Skeletal muscle tissue (tissue), 4 donors: ENCODE measurements around the gene ATG9A. TPM values are rescaled to one million over a fixed set of nuclear protein-coding genes. Genes with fewer than 3 reads are reported as not detected.

Experiments used
- H3K27ac ChIP-seq: one replicate; pipeline ENCODE4 v1.7.0; 2013; ENCODE audit warnings: mild to moderate bottlenecking, low read depth, low read length, inconsistent platforms
- H3K27me3 ChIP-seq, 3 donors: one replicate each; pipeline ENCODE4 v1.7.0; 2013; ENCODE audit warnings: low read length in 3 of 3; ENCODE audit not compliant: control insufficient read depth in 3 of 3, insufficient read depth in 3 of 3
- H3K36me3 ChIP-seq, 3 donors: one replicate each; pipeline ENCODE4 v1.7.0; 2013; ENCODE audit warnings: low read length in 3 of 3; ENCODE audit not compliant: control insufficient read depth in 3 of 3, insufficient read depth in 3 of 3
- H3K4me1 ChIP-seq, 3 donors: one replicate each; pipeline ENCODE4 v1.7.0; 2013; ENCODE audit warnings: low read length in 3 of 3, mild to moderate bottlenecking in 3 of 3; ENCODE audit not compliant: control insufficient read depth in 3 of 3, insufficient read depth in 3 of 3
- H3K4me3 ChIP-seq, 3 donors: one replicate each; pipeline ENCODE4 v1.7.0; 2013; ENCODE audit warnings: low read length in 3 of 3
- H3K9ac ChIP-seq, 3 donors: one replicate each; pipeline ENCODE4 v1.7.0; 2013; ENCODE audit warnings: low read length in 3 of 3, mild to moderate bottlenecking in 3 of 3, moderate library complexity in 2 of 3, low read depth in 1 of 3
- H3K9me3 ChIP-seq, 3 donors: one replicate each; pipeline ENCODE4 v1.7.0; 2013; ENCODE audit warnings: low read length in 3 of 3; ENCODE audit not compliant: control insufficient read depth in 3 of 3
- total RNA-seq: library from RNA; depleted of rRNA; stranded (reverse); fragments of >200 nt; gene quantifications from one replicate; pipeline ENCODE4 v1.2.3, GENCODE V29; 2014
- donor health status: Osteomylitis.

Gene ATG9A, protein sequence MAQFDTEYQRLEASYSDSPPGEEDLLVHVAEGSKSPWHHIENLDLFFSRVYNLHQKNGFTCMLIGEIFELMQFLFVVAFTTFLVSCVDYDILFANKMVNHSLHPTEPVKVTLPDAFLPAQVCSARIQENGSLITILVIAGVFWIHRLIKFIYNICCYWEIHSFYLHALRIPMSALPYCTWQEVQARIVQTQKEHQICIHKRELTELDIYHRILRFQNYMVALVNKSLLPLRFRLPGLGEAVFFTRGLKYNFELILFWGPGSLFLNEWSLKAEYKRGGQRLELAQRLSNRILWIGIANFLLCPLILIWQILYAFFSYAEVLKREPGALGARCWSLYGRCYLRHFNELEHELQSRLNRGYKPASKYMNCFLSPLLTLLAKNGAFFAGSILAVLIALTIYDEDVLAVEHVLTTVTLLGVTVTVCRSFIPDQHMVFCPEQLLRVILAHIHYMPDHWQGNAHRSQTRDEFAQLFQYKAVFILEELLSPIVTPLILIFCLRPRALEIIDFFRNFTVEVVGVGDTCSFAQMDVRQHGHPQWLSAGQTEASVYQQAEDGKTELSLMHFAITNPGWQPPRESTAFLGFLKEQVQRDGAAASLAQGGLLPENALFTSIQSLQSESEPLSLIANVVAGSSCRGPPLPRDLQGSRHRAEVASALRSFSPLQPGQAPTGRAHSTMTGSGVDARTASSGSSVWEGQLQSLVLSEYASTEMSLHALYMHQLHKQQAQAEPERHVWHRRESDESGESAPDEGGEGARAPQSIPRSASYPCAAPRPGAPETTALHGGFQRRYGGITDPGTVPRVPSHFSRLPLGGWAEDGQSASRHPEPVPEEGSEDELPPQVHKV
- total RNA-seq: 16.7 TPM

DNA sequence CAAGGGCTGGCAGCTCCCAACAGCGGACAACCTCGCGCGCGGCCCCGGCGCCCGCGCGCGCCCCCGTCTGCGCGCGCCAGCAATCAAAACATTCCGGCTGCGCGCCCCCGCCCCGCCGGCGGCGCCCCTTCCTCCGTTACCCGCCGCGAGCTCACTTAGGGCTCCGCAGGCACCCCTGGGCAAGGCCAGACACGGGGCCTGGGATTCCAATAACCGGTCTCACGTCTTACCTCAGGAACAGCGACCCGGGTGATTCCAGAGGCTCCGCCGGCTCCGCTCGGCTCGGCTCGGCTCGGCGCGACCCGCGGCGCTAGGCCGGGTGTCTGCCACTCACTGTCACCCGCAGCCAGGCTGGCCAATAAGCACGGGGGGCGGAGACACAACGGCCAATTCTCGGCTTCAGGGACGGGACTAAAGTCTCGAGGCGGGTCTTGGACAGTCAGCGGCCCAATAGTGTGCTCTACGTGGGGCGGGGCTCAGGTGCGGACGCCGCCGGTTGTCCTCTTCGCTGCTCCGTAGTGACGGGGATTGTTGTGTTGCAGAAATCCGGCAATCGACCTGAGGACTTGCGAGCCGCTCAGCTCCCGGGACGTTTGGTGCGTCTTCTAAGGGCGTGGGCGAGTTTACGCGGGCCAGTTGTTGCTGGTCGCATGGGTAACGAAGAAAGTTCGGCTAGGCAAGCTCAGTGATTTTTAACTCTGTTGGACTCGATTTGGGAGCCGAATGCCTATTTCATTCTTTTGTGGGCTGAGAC, at the start of gene ATG9A, which contains the start of gene ANKZF1:
Gene ATG9A (minus strand): TSS at position 332 of the 754 bp plus-strand sequence. CDS start 1,612 bp downstream, outside the sequence.
Gene ANKZF1 (plus strand): TSS at position 502 of the 754 bp plus-strand sequence. CDS start 452 bp downstream, outside the sequence.
- peaks cover 23 to 30% (median 25%) of the 10 kb centered on the region in 3 donors for H3K4me1 ChIP-seq
- no peaks in the 10 kb centered on the region for H3K9me3 ChIP-seq
- peak within 1 kb of the TSS; percentile 91 to 98 (median 96) for H3K9ac ChIP-seq
- no peaks in the 10 kb centered on the region for H3K27me3 ChIP-seq
- peaks cover 39 to 54% (median 52%) of the 10 kb centered on the region in 3 donors for H3K36me3 ChIP-seq
- peak within 1 kb of the TSS; percentile 91 to 98 (median 92) for H3K4me3 ChIP-seq
- peak within 1 kb of the TSS; percentile 93 for H3K27ac ChIP-seq

DNA sequence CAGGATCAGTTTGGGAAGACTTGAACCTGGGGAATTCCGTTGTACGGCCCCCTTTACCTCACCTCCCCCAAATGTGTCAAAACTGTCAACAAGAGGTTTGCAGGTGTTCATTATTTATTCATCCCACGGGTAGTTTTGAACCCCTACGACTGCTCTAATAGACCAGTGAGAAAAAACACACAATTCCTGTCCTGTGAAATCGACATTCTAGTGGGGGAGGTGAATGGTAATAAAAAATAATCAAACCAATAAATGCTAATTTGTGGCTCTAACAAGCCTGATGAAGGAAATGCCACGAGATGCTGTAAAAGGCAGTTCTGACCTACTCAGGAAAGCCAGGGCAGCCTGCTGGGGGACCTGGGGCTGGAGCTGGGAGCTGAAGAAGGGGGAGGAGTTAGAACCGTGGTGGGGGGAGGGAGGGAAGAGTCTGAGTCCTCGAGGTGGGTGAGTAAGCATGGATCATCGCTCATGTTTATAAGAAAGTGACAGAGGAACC, 49.3 kb upstream of the ATG9A start:
- Histone ChIP-seq H3K27me3 (no peaks in the 10 kb centered on the region), H3K36me3 (peaks cover 33 to 35% (median 33%) of the 10 kb centered on the region in 3 donors), H3K9ac (peak overlapping the region; percentile 80 to 90 (median 86)), H3K4me1 (peaks cover 38 to 56% (median 40%) of the 10 kb centered on the region in 3 donors), H3K4me3 (peak overlapping the region; percentile 36 to 77 (median 71)), H3K9me3 (no peaks in the 10 kb centered on the region), H3K27ac (peak overlapping the region; percentile 90)

DNA sequence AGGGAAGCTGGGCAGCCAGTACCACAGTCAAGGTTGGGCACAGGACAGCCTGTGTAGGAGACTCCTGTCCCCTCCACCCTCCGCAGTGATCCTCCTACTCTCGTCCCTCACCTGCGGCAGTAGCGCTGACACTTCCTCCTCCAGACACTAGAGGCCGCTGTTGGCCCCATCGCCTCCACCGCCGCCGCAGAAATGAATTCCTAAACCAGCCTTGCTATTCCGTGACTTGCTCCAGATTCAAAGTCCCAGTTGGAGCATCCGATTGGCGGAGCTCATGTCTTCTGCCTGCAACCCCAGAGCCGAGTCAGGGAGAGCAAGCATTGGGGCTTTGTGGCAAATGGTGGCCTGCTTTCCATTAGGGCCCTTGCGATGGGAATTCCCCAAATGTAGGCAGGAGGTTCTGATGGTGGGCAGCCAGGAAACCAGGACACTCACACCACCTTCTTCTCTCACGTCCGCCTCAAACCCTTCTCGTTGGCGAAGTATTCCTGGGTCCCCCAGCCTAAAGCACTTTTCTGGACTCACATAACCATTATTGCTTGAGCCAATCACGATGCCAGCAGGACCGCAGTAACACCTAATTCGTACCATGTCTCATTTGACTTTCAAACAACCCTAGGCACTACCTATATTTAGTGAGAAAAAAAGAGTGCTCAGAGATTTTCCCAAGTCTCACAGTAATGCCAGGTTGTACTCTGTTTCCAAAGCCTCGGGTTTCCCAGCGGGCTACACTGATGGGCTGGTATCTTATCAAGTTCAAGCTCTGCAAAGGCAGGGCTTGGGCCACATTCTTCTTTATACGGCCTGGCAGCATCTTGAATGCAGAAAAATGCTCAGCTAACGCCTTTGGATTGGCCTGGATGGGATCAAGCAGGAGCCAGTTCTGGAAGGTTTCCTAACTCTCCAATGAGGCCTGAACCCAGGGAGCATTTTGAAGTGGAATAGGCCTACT, 48.5 kb upstream of the ATG9A start:
- no peaks in the 10 kb centered on the region for H3K9me3 ChIP-seq
- H3K27me3 ChIP-seq: no peaks in the 10 kb centered on the region
- peak overlapping the region; percentile 56 to 77 (median 67) for H3K4me3 ChIP-seq
- peak overlapping the region; percentile 90 for H3K27ac ChIP-seq
- H3K9ac ChIP-seq: peak overlapping the region; percentile 80 to 90 (median 86)
- peaks cover 25 to 28% (median 26%) of the 10 kb centered on the region in 3 donors for H3K36me3 ChIP-seq
- peaks cover 38 to 57% (median 40%) of the 10 kb centered on the region in 3 donors for H3K4me1 ChIP-seq

DNA sequence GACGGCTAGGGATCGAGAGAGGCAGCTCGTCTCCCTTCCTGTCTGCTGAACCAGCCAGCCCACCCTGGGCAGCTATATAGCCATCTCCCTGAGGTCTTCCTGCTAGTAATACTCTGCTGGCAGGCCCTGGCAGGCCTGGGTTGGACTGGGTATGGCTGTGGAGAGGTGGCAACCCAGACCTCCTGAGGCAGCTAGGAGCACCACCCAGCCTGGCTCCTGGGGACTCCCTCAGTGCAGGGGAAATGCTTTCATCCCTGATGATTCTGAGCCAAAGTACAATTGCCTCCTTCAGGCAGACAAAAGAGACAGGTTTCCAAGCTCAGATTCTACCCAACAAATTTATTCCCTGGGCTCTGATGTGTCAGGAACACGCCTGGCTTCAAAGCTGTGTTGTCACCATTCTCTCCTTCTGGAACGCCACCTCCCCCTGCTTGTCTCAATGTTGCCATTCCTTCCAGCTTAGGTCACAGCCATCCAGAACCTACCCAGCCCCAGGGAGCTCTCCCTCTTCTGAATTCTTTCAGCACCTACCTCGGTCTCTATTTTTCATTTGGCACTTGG, 45.0 kb upstream of the ATG9A start:
- Histone ChIP-seq H3K4me1 (peaks cover 24 to 37% (median 28%) of the 10 kb centered on the region in 3 donors), H3K9me3 (no peaks in the 10 kb centered on the region), H3K27ac (peak overlapping the region; percentile 88), H3K36me3 (no peaks in the 10 kb centered on the region), H3K9ac (peak overlapping the region; percentile 16 to 79 (median 47)), H3K27me3 (no peaks in the 10 kb centered on the region), H3K4me3 (peak overlapping the region in 1 of 3 donors; percentile 58)

DNA sequence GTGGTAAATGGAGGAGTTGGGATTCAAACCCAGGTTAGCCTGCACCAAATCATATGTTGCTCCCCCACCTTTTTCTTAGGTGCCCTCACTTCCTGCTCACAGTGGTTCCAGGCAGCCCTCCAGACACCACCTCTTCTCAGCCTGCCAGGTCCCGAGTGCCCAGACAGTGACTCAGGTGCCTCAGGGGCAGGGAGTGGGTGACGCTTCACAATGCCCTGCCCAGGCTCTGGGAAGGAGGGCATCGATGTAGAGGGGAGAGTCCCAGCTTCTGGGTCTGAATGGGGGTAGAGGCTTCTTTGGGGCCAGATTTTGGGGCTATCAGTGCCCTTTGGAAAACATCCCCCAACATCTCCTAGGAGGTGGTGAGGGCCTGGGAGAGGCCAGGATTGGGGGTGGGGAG, 44.5 kb upstream of the ATG9A start:
- Histone ChIP-seq H3K9ac (peak overlapping the region; percentile 16 to 79 (median 47)), H3K27ac (peak overlapping the region; percentile 88), H3K36me3 (no peaks in the 10 kb centered on the region), H3K4me3 (peak overlapping the region in 1 of 3 donors; percentile 58), H3K27me3 (no peaks in the 10 kb centered on the region), H3K4me1 (peaks cover 24 to 39% (median 30%) of the 10 kb centered on the region in 3 donors), H3K9me3 (no peaks in the 10 kb centered on the region)

DNA sequence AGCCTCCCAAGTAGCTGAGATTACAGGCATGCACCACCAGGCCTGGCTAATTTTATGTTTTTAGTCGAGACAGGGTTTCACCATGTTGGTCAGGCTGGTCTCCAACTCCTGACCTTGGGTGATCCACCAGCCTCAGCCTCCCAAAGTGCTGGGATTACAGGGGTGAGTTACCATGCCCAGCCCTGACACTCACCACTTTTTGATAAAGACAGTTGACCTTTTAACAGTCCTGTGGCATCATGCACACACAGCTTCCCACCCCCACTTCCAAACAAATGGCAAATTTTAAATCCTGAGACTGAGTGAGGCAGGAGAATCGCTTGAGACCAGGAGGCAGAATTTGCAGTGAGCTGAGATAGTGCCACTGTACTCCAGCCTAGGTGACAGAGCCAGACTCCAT, 43.6 kb upstream of the ATG9A start:
- Histone ChIP-seq H3K4me1 (peaks cover 15 to 30% (median 20%) of the 10 kb centered on the region in 3 donors), H3K9ac (no peak overlapping the region), H3K36me3 (no peaks in the 10 kb centered on the region), H3K27me3 (no peaks in the 10 kb centered on the region), H3K4me3 (no peak overlapping the region), H3K9me3 (no peaks in the 10 kb centered on the region), H3K27ac (no peak overlapping the region)

DNA sequence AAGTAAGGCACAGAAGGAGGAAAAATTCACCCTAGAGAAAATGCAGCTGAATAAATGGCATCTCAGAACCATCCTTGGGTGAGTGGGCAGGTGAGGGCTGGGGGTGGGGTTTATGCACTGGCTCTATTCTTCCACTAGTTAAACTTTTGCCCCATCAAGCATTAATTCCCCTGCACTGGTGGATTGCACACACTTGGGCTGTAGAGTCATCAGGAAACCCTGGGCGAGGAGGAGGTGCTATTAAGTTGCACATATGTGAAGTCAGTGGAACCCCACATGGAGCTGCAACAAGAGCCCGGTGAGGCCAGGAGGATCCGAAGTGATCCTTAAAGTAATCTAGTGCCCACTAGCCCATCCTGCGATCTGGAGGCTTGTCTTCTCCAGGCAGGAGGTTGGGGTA, 42.9 kb upstream of the ATG9A start:
- Histone ChIP-seq H3K4me3 (no peak overlapping the region), H3K27ac (no peak overlapping the region), H3K9me3 (no peaks in the 10 kb centered on the region), H3K27me3 (no peaks in the 10 kb centered on the region), H3K9ac (no peak overlapping the region), H3K4me1 (peaks cover 8 to 23% (median 14%) of the 10 kb centered on the region in 3 donors), H3K36me3 (no peaks in the 10 kb centered on the region)

DNA sequence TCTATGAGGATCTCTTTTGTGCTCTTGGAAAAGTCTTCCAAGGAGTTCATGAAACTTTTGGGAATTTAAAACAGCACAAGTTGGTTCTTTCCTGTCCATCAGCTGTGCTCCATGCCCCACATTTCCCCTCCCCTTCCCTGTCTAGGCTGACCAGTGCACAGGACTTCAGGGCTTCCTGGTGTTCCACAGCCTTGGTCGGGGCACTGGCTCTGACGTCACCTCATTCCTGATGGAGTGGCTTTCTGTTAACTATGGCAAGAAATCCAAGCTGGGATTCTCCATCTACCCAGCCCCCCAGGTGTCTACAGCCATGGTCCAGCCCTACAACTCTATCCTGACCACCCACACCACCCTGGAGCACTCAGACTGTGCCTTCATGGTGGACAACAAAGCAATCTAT, 41.6 kb upstream of the ATG9A start:
- no peaks in the 10 kb centered on the region for H3K36me3 ChIP-seq
- H3K9me3 ChIP-seq: no peaks in the 10 kb centered on the region
- H3K4me1 ChIP-seq: peaks cover 8 to 23% (median 13%) of the 10 kb centered on the region in 3 donors
- no peaks in the 10 kb centered on the region for H3K27me3 ChIP-seq
- H3K4me3 ChIP-seq: no peak overlapping the region
- no peak overlapping the region for H3K27ac ChIP-seq
- H3K9ac ChIP-seq: no peak overlapping the region
